ENCODE measurements around the gene CD47. TPM values are rescaled to one million over a fixed set of nuclear protein-coding genes. Genes with fewer than 3 reads are reported as not detected.

The CD47 gene
- polyA plus RNA-seq, 1 of the 3 experiments (the other 2 are of a cell fraction): 19.6 TPM

DNA sequence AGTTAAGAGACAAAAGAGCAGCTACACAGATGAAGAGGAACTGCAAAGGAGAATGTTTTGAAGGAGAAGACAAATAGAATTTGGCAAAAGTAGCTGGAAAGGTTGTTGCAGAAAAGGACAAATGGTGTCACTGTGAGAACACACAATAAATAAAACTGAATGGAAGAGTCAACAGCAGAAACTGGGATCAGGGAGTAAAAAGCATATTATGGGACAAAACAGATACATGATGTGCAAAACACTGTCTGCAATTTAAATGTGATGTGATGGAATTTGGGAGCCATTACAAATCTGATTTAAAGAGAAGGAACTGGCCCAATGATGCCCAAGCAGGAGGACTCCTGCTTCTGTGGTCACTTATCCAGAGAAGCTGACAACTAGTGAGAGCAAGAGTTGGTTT lies 46.1 kb downstream of the CD47 start (continued):
- TF ChIP-seq, protein P1, sequence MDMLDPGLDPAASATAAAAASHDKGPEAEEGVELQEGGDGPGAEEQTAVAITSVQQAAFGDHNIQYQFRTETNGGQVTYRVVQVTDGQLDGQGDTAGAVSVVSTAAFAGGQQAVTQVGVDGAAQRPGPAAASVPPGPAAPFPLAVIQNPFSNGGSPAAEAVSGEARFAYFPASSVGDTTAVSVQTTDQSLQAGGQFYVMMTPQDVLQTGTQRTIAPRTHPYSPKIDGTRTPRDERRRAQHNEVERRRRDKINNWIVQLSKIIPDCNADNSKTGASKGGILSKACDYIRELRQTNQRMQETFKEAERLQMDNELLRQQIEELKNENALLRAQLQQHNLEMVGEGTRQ (IDR thresholded peaks at IDR 0.05; ENCODE audit: borderline replicate concordance, low read depth, low read length): no peak

DNA sequence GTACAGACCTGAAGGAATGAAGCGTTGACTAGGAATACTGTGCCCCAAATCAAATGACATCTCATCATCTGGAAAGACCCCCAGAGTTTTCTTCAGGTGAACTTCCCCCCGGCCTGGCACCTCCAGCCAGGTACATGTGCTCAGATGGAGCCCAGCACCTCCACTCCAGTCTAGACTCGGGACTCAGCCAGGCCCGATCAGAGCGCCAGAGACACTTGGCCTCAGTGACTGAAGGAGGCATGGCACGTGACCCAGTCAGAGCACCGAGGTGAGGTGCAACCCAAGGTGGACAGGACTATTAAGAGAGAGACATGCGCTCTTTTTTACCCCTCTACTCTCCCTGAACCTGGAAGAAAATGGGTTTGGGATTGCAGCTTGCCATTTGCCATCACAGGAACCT lies 48.5 kb downstream of the CD47 start:
- no peak overlapping the region for H3K27ac ChIP-seq (ENCODE audit: low read depth in 2 of 2, low read length in 1 of 2)
- DNase-seq: no peak
- no peak overlapping the region for H3K9ac ChIP-seq
- H3K36me3 ChIP-seq (replicated peaks in 1 of 2; ENCODE audit: control insufficient read depth in 1 of 2, insufficient read depth in 2 of 2, low read length in 1 of 2): peaks cover 10 to 15% of the 10 kb centered on the region in 2 experiments
- ChIA-PET POLR2A (no interaction called here), CTCF (interaction anchor here (0.7 to 1.3 kb wide), 2 partner anchors 10 to 97 kb away, joined by 3 to 4 read pairs; no protein-coding TSS in a partner anchor)
- no peaks in the 10 kb centered on the region for H3F3A ChIP-seq (replicated peaks; ENCODE audit: insufficient read depth)
- no peak for TF ChIP-seq CTCF (IDR thresholded peaks at IDR 0.05)
- TF ChIP-seq JUND (IDR thresholded peaks at IDR 0.05): no peak
- TF ChIP-seq TEAD4 (IDR thresholded peaks at IDR 0.05; ENCODE audit: borderline replicate concordance, insufficient read depth): no peak
- no peak for TF ChIP-seq RFX5 (IDR thresholded peaks at IDR 0.05; ENCODE audit: low read length)
- TF ChIP-seq TAF1 (IDR thresholded peaks at IDR 0.05; ENCODE audit: borderline replicate concordance, low read depth, low read length): no peak
- TF ChIP-seq, protein P2, sequence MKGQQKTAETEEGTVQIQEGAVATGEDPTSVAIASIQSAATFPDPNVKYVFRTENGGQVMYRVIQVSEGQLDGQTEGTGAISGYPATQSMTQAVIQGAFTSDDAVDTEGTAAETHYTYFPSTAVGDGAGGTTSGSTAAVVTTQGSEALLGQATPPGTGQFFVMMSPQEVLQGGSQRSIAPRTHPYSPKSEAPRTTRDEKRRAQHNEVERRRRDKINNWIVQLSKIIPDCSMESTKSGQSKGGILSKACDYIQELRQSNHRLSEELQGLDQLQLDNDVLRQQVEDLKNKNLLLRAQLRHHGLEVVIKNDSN (IDR thresholded peaks at IDR 0.05; ENCODE audit: borderline replicate concordance, low read depth): no peak
- TF ChIP-seq IRF3 (IDR thresholded peaks at IDR 0.05; ENCODE audit: low read depth, low read length): no peak
- TF ChIP-seq POLR2AphosphoS5 (IDR thresholded peaks at IDR 0.05; ENCODE audit: low read depth, low read length): no peak
- no peak for TF ChIP-seq ELF1 (IDR thresholded peaks at IDR 0.05)
- TF ChIP-seq EZH2phosphoT487 (IDR thresholded peaks at IDR 0.05; ENCODE audit: borderline replicate concordance, low read depth): no peak
- TF ChIP-seq FOXJ3 (CRISPR knock-in tag; IDR thresholded peaks at IDR 0.05): no peak
- TF ChIP-seq, protein P1 (IDR thresholded peaks at IDR 0.05; ENCODE audit: borderline replicate concordance, low read depth, low read length): no peak
- no peak overlapping the region for H3K4me2 ChIP-seq
- no peaks in the 10 kb centered on the region for H3K27me3 ChIP-seq (ENCODE audit: insufficient read depth)
- no peaks in the 10 kb centered on the region for H3K9me2 ChIP-seq
- WGBS (ENCODE audit: low lambda C conversion rate): 98% methylated on average over 7 of the region's 8 CpGs
- H4K20me1 ChIP-seq (ENCODE audit: insufficient read depth): no peaks in the 10 kb centered on the region
- H2AFZ ChIP-seq (ENCODE audit: low read depth): no peak overlapping the region
- no peaks in the 10 kb centered on the region for H3K9me3 ChIP-seq
- H3K4me3 ChIP-seq (ENCODE audit: low read depth in 2 of 2, low read length in 1 of 2): no peak overlapping the region
- H3K79me2 ChIP-seq (ENCODE audit: insufficient read depth): no peaks in the 10 kb centered on the region
- no peaks in the 10 kb centered on the region; a peak in 2 of 4 replicates for H3K4me1 ChIP-seq (ENCODE audit: control insufficient read depth in 1 of 2, insufficient read depth in 2 of 2, low read depth in 1 of 2, low read length in 1 of 2)

Data from SK-N-SH (cell line).